Endothelial cell (in vitro differentiated cells): Measurements from ENCODE around the gene C1orf35. TPM values are rescaled to one million over a fixed set of nuclear protein-coding genes. Genes with fewer than 3 reads are reported as not detected.

ENCODE experiments used
- DNase-seq: peaks from one replicate; pipeline ENCODE4 v3.0.0; 2021; ENCODE audit warnings: low spot score
- H3K27ac Mint-ChIP-seq: one replicate; pipeline ENCODE4 v1.8.0; 2021; ENCODE audit warnings: mixed read lengths, inconsistent platforms; ENCODE audit not compliant: unreplicated experiment
- H3K27me3 Mint-ChIP-seq: one replicate; pipeline ENCODE4 v1.8.0; 2021; ENCODE audit warnings: mild to moderate bottlenecking, moderate library complexity, mixed read lengths, inconsistent platforms; ENCODE audit not compliant: unreplicated experiment
- H3K36me3 Mint-ChIP-seq: one replicate; pipeline ENCODE4 v1.8.0; 2021; ENCODE audit warnings: mild to moderate bottlenecking, low read depth, mixed read lengths, inconsistent platforms; ENCODE audit not compliant: unreplicated experiment
- H3K4me1 Mint-ChIP-seq: one replicate; pipeline ENCODE4 v1.8.0; 2021; ENCODE audit warnings: mild to moderate bottlenecking, mixed read lengths, inconsistent platforms; ENCODE audit not compliant: unreplicated experiment
- H3K4me3 Mint-ChIP-seq: one replicate; pipeline ENCODE4 v1.8.0; 2021; ENCODE audit warnings: mild to moderate bottlenecking, mixed read lengths, inconsistent platforms; ENCODE audit not compliant: unreplicated experiment
- H3K9me3 Mint-ChIP-seq: one replicate; pipeline ENCODE4 v1.8.0; 2021; ENCODE audit warnings: mixed read lengths, inconsistent platforms; ENCODE audit not compliant: unreplicated experiment
- CTCF ChIP-seq: fragments of 200-600 bp; sonication (generic); IDR thresholded peaks from one replicate; pipeline ENCODE4 v1.5.0; 2021; ENCODE audit warnings: antibody characterized with exemption; ENCODE audit not compliant: unreplicated experiment
- total RNA-seq: library from RNA; stranded (reverse); fragmentation: NEBNext Ultra II Directional; extraction: Animal tissue kit (Norgen Biotek cat#: 25700); gene quantifications from one replicate; pipeline ENCODE4 v1.2.1, GENCODE V29; 2021; ENCODE audit not compliant: unreplicated experiment

Gene C1orf35
- total RNA-seq, 1 donor from 2014 or later, result 23.2 TPM

DNA sequence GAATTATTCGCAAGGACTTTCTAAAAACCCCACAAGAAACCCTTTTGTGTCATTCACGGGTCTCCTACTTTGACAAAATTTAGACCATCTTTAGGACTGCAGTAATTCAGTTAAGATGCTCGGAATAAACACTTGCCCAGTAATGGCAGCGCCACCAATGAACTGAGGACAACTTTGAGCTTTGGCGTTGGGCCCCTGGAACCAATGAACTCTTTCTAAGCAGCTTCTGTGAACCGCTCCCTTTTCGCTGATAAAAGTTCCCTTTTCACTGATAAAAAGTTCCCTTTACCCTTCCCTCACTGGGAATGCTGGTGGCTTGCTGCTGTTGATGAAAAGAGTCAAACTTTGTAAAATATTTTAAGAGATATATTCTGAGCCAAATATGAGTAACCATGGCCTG, 7.4 kb upstream of the C1orf35 start:
- Mint-ChIP-seq H3K27me3 (peaks cover 6% of the 10 kb centered on the region), H3K4me3 (no peak overlapping the region), H3K36me3 (peaks cover 4% of the 10 kb centered on the region), H3K9me3 (no peaks in the 10 kb centered on the region), H3K4me1 (peaks cover 15% of the 10 kb centered on the region), H3K27ac (no peak overlapping the region)
- TF ChIP-seq CTCF, result no peak
- no peak for DNase-seq

- Mint-ChIP-seq H3K4me1 (peaks cover 15% of the 10 kb centered on the region), H3K4me3 (peak overlapping the region; percentile 95), H3K27ac (peak overlapping the region; percentile 86), H3K27me3 (peaks cover 6% of the 10 kb centered on the region), H3K9me3 (no peaks in the 10 kb centered on the region), H3K36me3 (peaks cover 4% of the 10 kb centered on the region)
- no peak for TF ChIP-seq CTCF
- no peak for DNase-seq
Measured at GRCh38 chr1:228109962-228110488, 6.9 kb upstream of the C1orf35 start.

GRCh38 chr1:228109073-228109961, 6.2 kb upstream of the C1orf35 start, which contains the start of gene MRPL55:
Gene MRPL55 (minus strand): TSS chr1:228109299. CDS start chr1:228108260, 1,039 bp downstream.
- no peaks in the 10 kb centered on the region for H3K9me3 Mint-ChIP-seq
- peaks cover 19% of the 10 kb centered on the region for H3K4me1 Mint-ChIP-seq
- H3K36me3 Mint-ChIP-seq, result peaks cover 4% of the 10 kb centered on the region
- H3K4me3 Mint-ChIP-seq, result peak within 1 kb of the TSS; percentile 95
- DNase-seq, result peak; percentile 99
- no peak for TF ChIP-seq CTCF
- H3K27ac Mint-ChIP-seq, result peak within 1 kb of the TSS; percentile 86
- peaks cover 9% of the 10 kb centered on the region for H3K27me3 Mint-ChIP-seq

DNA sequence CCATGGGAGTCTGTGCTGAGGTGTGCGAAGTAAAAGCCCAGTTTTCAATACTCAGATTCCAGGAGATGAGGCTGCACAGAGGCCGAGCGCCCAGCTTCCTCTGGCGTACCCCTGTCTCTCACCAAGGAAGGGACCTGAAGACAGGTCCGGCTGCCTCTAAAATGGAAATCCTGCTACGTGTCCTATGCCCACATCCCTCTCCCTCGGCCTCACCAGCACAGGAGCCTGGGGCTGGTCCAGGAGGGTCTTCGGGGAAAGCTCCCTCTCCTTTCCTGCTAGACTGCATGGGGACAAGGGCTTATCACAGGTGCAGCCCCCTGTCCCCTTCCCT, 5.6 kb upstream of the C1orf35 start:
- Mint-ChIP-seq H3K27ac (no peak overlapping the region), H3K4me1 (peaks cover 20% of the 10 kb centered on the region), H3K9me3 (no peaks in the 10 kb centered on the region), H3K36me3 (peaks cover 4% of the 10 kb centered on the region), H3K4me3 (peak overlapping the region; percentile 95), H3K27me3 (peaks cover 10% of the 10 kb centered on the region)
- TF ChIP-seq CTCF, result no peak
- DNase-seq, result no peak
